ENCODE results near the gene ADPRM.

GRCh38 chr17:10713318-10713717 lies 15.9 kb downstream of the ADPRM start:
- no peak for TF ChIP-seq EGR1 (IDR thresholded peaks at IDR 0.05; ENCODE audit: low read depth in 2 of 2)
- no peak for TF ChIP-seq CTCF (IDR thresholded peaks at IDR 0.05; ENCODE audit: low read depth, low read length, missing input control)
- TF ChIP-seq JUND (IDR thresholded peaks at IDR 0.05) = no peak
- TF ChIP-seq GABPA (IDR thresholded peaks at IDR 0.05 in 1 of 2, conservative IDR thresholded peaks at IDR 0.05 in 1 of 2) = no peak
- TF ChIP-seq, protein P1, sequence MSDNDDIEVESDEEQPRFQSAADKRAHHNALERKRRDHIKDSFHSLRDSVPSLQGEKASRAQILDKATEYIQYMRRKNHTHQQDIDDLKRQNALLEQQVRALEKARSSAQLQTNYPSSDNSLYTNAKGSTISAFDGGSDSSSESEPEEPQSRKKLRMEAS (IDR thresholded peaks at IDR 0.05) = no peak
- TF ChIP-seq RXRA (IDR thresholded peaks at IDR 0.05) = no peak
- no peak for TF ChIP-seq RAD21 (IDR thresholded peaks at IDR 0.05)
- TF ChIP-seq, protein P2, sequence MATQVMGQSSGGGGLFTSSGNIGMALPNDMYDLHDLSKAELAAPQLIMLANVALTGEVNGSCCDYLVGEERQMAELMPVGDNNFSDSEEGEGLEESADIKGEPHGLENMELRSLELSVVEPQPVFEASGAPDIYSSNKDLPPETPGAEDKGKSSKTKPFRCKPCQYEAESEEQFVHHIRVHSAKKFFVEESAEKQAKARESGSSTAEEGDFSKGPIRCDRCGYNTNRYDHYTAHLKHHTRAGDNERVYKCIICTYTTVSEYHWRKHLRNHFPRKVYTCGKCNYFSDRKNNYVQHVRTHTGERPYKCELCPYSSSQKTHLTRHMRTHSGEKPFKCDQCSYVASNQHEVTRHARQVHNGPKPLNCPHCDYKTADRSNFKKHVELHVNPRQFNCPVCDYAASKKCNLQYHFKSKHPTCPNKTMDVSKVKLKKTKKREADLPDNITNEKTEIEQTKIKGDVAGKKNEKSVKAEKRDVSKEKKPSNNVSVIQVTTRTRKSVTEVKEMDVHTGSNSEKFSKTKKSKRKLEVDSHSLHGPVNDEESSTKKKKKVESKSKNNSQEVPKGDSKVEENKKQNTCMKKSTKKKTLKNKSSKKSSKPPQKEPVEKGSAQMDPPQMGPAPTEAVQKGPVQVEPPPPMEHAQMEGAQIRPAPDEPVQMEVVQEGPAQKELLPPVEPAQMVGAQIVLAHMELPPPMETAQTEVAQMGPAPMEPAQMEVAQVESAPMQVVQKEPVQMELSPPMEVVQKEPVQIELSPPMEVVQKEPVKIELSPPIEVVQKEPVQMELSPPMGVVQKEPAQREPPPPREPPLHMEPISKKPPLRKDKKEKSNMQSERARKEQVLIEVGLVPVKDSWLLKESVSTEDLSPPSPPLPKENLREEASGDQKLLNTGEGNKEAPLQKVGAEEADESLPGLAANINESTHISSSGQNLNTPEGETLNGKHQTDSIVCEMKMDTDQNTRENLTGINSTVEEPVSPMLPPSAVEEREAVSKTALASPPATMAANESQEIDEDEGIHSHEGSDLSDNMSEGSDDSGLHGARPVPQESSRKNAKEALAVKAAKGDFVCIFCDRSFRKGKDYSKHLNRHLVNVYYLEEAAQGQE (IDR thresholded peaks at IDR 0.05) = no peak
- TF ChIP-seq TAF1 (conservative IDR thresholded peaks at IDR 0.05) = no peak
- TF ChIP-seq SP1 (IDR thresholded peaks at IDR 0.05) = no peak

Measured in liver (tissue), 3 donors.